Measurements from ENCODE around the gene TXNRD1.

- no peak for TF ChIP-seq CTCF (IDR thresholded peaks at IDR 0.05)
- TF ChIP-seq POLR2A (IDR thresholded peaks at IDR 0.05; ENCODE audit: low read depth) = no peak
- no peak for TF ChIP-seq EP300 (IDR thresholded peaks at IDR 0.05)
- TF ChIP-seq POLR2AphosphoS5 (IDR thresholded peaks at IDR 0.05) = no peak
Observed at GRCh38 chr12:104274811-104275210, 59.2 kb downstream of the TXNRD1 start.

Measured in esophagus muscularis mucosa (tissue), 4 donors.